ENCODE data around the gene KCNK10.

DNA sequence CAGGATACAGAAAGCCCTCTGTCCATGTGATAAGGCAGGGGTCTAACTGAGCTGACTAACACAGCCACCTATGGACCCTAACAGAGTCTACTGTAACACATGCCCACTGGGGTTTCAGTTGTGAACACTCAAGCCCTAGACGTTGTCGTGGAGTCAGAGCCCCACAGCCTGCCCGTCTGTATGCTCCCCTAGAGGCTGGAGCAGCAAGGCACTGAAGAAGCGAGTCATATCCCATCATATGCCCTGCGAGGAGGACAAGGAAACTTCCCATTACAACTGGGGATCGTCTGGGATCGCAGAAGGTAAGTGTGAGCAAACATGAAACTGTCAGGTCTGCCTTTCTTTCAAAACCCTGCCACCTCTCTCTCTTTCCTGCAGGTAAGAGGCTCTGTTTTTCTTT, 180.1 kb downstream of the KCNK10 start:
- TF ChIP-seq EZH2 (IDR thresholded peaks at IDR 0.05; ENCODE audit: insufficient read depth, poor library complexity, severe bottlenecking) (no peak), EZH2phosphoT487 (IDR thresholded peaks at IDR 0.05; ENCODE audit: insufficient read depth, low read depth) (no peak)

All from GM23248 (cell line).